ENCODE measurements around the gene TSSK2.
A peak's percentile ranks its signal among the peaks of the same experiment; 100 is the strongest.

The TSSK2 gene

DNA sequence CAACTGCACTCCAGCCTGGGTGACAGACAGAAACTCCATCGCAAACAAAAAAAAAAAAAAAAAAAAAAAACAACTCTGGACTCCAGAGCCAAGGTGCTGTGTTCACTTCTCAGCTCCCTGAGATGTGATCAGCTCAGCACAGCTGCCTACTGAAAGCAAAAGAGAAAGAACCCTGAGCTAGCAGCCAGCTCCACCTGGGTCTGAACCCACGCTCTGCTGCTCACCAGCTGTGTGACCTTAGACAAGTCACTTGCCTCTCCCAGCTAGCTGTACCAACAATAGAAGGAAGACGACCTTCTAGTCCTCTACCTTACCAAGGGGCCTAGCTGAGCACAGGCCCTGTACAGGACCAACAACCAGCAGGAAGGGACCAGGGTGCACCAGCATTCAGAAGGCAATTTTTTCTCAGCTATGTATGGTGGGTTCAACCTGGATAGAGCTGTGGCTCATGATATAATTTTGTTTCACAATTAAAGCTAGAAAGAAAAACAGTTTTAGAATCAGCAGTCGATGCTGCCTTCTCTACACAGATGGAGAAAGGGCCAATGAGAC is 12.7 kb upstream of the TSSK2 start:
- Histone ChIP-seq H3K27me3 (ENCODE audit: control insufficient read depth, insufficient read depth, low read length) (no peaks in the 10 kb centered on the region), H3K9me3 (replicated peaks; ENCODE audit: low read length) (no peaks in the 10 kb centered on the region), H3K4me1 (ENCODE audit: control insufficient read depth, insufficient read depth, low read length) (peaks cover 17% of the 10 kb centered on the region), H3K4me2 (ENCODE audit: low read length) (no peak overlapping the region), H3K9ac (ENCODE audit: low read depth, low read length) (no peak overlapping the region), H3K36me3 (ENCODE audit: insufficient read depth, low read length) (peaks cover 3% of the 10 kb centered on the region), H3K4me3 (ENCODE audit: low read length) (no peak overlapping the region)

DNA sequence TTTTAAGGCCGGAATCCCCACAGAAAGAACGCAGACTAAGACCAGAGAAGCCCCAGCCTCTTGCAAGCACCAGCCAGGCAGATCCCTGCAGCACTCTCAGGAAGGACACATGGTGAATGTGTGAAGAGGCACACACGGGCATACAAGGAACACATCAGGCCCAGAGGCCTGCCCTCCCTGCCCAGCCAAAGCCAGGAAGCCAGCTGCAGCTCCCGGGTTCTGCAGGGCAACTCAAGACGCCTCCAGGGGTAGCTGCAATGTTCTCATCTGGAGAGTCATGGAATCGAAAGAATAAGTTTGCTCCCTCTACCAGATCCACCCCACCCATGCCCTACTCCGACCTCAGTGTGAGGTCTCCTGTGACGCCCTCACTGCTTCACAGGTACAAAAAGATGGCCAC is 11.2 kb upstream of the TSSK2 start:
- Histone ChIP-seq H3K4me3 (ENCODE audit: low read length) (no peak overlapping the region), H3K4me1 (ENCODE audit: control insufficient read depth, insufficient read depth, low read length) (peaks cover 17% of the 10 kb centered on the region), H3K36me3 (ENCODE audit: insufficient read depth, low read length) (peaks cover 3% of the 10 kb centered on the region), H3K9ac (ENCODE audit: low read depth, low read length) (no peak overlapping the region), H3K4me2 (ENCODE audit: low read length) (peak overlapping the region; percentile 82), H3K9me3 (replicated peaks; ENCODE audit: low read length) (no peaks in the 10 kb centered on the region), H3K27me3 (ENCODE audit: control insufficient read depth, insufficient read depth, low read length) (no peaks in the 10 kb centered on the region)

DNA sequence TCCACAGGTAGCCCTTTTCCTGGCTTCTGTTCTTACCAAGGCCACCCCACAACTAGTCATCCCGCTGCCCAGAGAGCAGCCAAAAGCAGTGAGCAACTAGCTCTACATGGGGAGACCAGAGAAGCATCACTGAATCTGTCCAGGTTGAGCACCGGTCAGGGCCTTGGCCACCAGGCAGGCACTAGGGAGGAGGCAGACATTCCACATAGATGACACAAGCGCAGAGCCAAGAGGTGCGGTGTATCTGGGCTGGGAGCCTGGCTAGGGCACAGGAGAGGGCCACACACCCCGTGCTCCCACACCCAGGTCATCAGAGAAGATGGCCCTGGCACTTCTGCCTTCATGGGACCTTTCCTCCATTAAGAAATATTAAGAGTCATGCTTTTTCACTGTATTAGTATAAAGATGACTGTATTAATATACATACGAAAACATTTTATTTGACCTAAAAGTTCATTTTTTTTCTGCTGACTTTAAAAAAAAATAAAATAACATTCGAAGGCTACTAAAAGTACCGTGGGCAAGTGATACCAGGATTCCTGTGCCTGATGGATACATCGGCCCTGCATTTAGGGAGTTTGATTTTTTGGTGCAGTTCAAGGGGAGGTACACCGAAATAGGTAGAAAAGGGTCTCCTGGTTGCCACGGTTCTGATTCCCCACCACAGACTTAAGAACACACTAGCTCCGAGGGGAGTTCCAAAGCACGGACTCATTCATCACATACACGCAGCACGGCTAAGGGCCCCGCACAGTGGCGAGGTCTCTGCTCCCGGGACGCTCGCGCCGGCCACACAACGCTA is 10.1 kb upstream of the TSSK2 start:
- H3K9me3 ChIP-seq (replicated peaks; ENCODE audit: low read length), result no peaks in the 10 kb centered on the region
- H3K4me1 ChIP-seq (ENCODE audit: control insufficient read depth, insufficient read depth, low read length), result peaks cover 17% of the 10 kb centered on the region
- H3K4me2 ChIP-seq (ENCODE audit: low read length), result peak overlapping the region; percentile 82
- H3K4me3 ChIP-seq (ENCODE audit: low read length), result peak overlapping the region; percentile 98
- no peaks in the 10 kb centered on the region for H3K27me3 ChIP-seq (ENCODE audit: control insufficient read depth, insufficient read depth, low read length)
- peaks cover 3% of the 10 kb centered on the region for H3K36me3 ChIP-seq (ENCODE audit: insufficient read depth, low read length)
- H3K9ac ChIP-seq (ENCODE audit: low read depth, low read length), result peak overlapping the region; percentile 86

DNA sequence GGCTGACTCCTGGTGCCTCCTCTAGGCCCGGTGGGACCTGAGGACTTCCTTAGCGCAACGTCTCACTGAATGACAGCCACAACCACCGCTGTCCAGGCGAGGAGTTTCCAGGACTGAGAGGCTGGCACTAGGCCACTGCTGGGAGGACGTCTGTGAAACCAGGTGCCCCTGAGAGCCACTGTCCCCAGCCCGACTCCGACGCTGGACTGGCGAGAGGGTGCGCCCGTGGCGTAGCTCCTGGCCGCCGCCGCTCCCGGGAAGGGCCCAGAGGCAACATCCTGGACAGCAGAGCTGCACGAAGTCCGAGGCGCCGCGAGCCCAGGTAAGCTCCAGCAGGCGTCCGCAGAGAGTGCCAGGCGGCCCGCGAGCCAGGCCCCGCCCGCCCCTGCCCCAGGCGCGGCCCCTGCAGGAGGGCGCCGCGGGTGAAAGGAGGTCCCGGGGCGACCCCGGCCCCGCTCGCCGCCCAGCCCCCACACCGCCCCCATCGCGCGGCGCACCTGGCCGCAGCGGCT is 9.4 kb upstream of the TSSK2 start:
- H3K36me3 ChIP-seq (ENCODE audit: insufficient read depth, low read length), result peaks cover 3% of the 10 kb centered on the region
- peaks cover 17% of the 10 kb centered on the region for H3K4me1 ChIP-seq (ENCODE audit: control insufficient read depth, insufficient read depth, low read length)
- peak overlapping the region; percentile 98 for H3K4me3 ChIP-seq (ENCODE audit: low read length)
- H3K27me3 ChIP-seq (ENCODE audit: control insufficient read depth, insufficient read depth, low read length), result no peaks in the 10 kb centered on the region
- no peaks in the 10 kb centered on the region for H3K9me3 ChIP-seq (replicated peaks; ENCODE audit: low read length)
- peak overlapping the region; percentile 86 for H3K9ac ChIP-seq (ENCODE audit: low read depth, low read length)
- H3K4me2 ChIP-seq (ENCODE audit: low read length), result peak overlapping the region; percentile 82

DNA sequence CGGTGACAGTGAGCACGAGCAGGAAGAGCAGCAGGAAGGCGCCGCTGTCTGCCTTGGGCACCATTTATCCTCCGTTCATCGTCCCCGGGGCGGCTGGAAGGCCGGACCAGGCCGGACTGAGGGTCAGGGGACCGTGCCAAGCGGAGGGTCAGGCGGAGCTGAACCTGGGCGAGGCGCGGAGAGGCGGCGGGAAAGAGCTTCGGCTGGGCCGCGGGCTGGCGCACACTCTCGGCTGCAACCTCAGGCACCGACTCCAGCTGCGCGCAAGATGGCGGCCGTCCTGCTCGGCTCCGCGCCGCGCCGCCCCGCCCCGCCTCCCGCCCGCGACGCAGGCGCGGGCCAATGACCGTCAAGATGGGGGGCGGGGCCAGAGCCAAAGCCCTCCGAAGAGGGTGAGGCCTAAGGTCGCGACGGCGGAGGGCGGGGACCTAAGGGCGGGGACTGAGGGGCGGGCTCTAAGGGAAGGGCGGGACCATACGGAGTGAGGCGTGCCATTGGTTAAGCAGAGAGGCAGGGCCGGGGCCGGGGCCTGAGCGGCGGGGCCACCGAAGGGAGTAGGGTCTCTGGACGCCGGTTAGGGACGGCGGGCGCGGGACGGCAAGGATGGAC is 8.9 kb upstream of the TSSK2 start, which contains the start of gene DGCR2:
Gene DGCR2 (minus strand): TSS at position 270 of the 609 bp plus-strand sequence. CDS start 206 bp downstream, at position 64.
- Histone ChIP-seq H3K27me3 (ENCODE audit: control insufficient read depth, insufficient read depth, low read length) (no peaks in the 10 kb centered on the region), H3K4me2 (ENCODE audit: low read length) (peak within 1 kb of the TSS; percentile 85), H3K9ac (ENCODE audit: low read depth, low read length) (peak within 1 kb of the TSS; percentile 86), H3K4me3 (ENCODE audit: low read length) (peak within 1 kb of the TSS; percentile 98), H3K36me3 (ENCODE audit: insufficient read depth, low read length) (peaks cover 3% of the 10 kb centered on the region), H3K9me3 (replicated peaks; ENCODE audit: low read length) (no peaks in the 10 kb centered on the region), H3K4me1 (ENCODE audit: control insufficient read depth, insufficient read depth, low read length) (peaks cover 17% of the 10 kb centered on the region)

DNA sequence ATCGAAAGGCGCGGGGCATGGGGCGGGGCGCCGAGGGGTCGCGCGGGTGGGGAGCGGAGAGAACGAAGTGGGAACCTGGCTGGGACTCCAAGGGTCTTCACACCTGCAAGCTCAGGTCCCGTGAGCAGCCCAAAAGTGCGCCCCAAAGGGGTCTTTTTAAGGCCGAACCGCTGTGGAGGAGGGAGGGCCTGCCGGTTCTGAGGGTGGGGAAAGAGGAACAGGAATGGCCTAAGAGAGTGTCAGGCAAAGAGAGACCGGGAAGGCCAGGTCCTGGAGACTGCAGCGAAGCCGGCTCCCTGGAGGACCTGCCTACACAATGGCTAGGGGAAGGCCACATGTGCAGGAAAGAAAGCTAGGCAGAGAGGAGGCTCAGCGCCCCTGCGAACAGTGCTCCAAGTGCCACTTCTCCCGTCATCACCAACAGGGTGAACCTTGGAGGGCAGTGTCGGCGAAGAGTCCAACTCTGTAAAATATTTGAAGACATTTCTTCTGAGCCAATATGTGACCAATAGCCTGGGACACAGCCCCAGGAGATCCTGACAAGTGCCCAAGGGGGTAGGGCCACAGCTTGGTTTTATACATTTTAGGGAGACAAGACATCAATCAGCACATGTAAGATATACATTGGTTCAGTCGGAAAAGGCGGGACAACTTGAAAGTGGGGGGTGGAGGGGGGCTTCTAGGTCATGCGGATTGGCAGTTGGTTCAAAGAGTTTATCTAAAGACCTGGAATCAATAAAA is 8.2 kb upstream of the TSSK2 start:
- Histone ChIP-seq H3K4me1 (ENCODE audit: control insufficient read depth, insufficient read depth, low read length) (peaks cover 17% of the 10 kb centered on the region), H3K4me2 (ENCODE audit: low read length) (peak overlapping the region; percentile 85), H3K9me3 (replicated peaks; ENCODE audit: low read length) (no peaks in the 10 kb centered on the region), H3K36me3 (ENCODE audit: insufficient read depth, low read length) (no peaks in the 10 kb centered on the region), H3K9ac (ENCODE audit: low read depth, low read length) (peak overlapping the region; percentile 61), H3K27me3 (ENCODE audit: control insufficient read depth, insufficient read depth, low read length) (no peaks in the 10 kb centered on the region), H3K4me3 (ENCODE audit: low read length) (peak overlapping the region; percentile 67)

DNA sequence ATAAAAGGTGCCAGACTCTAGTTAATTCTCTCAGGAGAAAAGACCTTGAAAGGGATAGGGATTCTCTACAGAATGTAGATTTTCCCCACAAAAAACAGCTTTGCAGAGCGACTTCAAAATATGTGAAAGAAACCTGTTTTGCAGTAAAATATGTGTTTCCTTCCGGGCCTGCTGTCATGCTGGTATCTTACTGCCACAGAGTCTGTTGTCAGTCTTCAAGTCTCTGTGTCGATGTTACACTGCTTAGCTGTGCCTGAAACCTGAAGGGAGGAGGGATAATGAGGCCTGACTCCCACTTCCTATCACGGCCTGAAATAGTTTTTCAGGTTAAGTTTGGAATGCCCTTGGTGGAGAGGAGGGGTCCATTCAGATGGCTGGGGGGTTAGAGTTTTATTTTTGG is 7.2 kb upstream of the TSSK2 start:
- H3K36me3 ChIP-seq (ENCODE audit: insufficient read depth, low read length), result no peaks in the 10 kb centered on the region
- H3K4me1 ChIP-seq (ENCODE audit: control insufficient read depth, insufficient read depth, low read length), result peaks cover 17% of the 10 kb centered on the region
- H3K4me3 ChIP-seq (ENCODE audit: low read length), result no peak overlapping the region

DNA sequence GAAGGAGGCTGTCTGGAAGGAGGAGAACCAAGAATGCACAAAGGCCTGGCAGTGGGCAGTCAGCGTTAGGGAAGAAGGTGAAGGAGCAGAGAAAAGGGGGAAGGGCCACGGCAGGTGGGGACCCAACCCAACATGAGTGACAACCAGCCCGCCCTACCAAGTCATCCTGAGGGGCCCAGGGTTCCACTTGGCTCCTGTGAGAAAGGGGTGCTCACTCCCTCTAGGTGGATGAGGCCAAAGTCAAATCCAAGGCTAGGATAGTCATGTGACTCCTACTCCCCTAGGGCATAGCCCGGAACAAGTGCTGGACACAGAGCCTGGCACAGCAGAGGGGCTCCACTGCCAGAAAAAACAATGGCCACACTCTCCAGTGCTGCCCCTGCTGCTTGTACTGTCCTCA is 6.7 kb upstream of the TSSK2 start:
- Histone ChIP-seq H3K4me1 (ENCODE audit: control insufficient read depth, insufficient read depth, low read length) (peaks cover 17% of the 10 kb centered on the region), H3K9me3 (replicated peaks; ENCODE audit: low read length) (no peaks in the 10 kb centered on the region), H3K4me3 (ENCODE audit: low read length) (no peak overlapping the region), H3K4me2 (ENCODE audit: low read length) (no peak overlapping the region), H3K36me3 (ENCODE audit: insufficient read depth, low read length) (no peaks in the 10 kb centered on the region), H3K9ac (ENCODE audit: low read depth, low read length) (no peak overlapping the region), H3K27me3 (ENCODE audit: control insufficient read depth, insufficient read depth, low read length) (no peaks in the 10 kb centered on the region)

More for the DNA sequence above, 7.2 kb upstream of the TSSK2 start:
- no peaks in the 10 kb centered on the region for H3K27me3 ChIP-seq (ENCODE audit: control insufficient read depth, insufficient read depth, low read length)
- no peak overlapping the region for H3K9ac ChIP-seq (ENCODE audit: low read depth, low read length)
- H3K9me3 ChIP-seq (replicated peaks; ENCODE audit: low read length), result no peaks in the 10 kb centered on the region
- no peak overlapping the region for H3K4me2 ChIP-seq (ENCODE audit: low read length)

DNA sequence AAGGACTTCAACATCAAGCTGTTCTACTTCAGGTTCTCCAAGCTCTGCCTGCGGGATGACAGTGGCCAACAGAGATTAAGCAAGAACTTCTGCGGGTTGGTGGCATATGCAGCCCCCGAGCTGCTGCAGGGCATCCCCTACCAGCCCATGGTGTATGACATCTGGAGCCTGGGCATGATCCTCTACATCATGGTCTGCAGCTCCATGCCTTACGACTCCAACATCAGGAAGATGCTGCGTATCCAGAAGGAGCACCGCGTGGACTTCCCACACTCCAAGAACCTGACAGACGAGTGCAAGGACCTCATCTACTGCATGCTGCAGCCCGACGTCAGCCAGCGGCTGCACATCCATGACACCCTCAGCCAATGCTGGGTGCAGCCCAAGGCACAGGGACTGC is 6.1 kb upstream of the TSSK2 start:
- no peak overlapping the region for H3K9ac ChIP-seq (ENCODE audit: low read depth, low read length)
- peaks cover 17% of the 10 kb centered on the region for H3K4me1 ChIP-seq (ENCODE audit: control insufficient read depth, insufficient read depth, low read length)
- no peak overlapping the region for H3K4me3 ChIP-seq (ENCODE audit: low read length)
- H3K9me3 ChIP-seq (replicated peaks; ENCODE audit: low read length), result no peaks in the 10 kb centered on the region
- H3K4me2 ChIP-seq (ENCODE audit: low read length), result no peak overlapping the region
- no peaks in the 10 kb centered on the region for H3K27me3 ChIP-seq (ENCODE audit: control insufficient read depth, insufficient read depth, low read length)
- no peaks in the 10 kb centered on the region for H3K36me3 ChIP-seq (ENCODE audit: insufficient read depth, low read length)

DNA sequence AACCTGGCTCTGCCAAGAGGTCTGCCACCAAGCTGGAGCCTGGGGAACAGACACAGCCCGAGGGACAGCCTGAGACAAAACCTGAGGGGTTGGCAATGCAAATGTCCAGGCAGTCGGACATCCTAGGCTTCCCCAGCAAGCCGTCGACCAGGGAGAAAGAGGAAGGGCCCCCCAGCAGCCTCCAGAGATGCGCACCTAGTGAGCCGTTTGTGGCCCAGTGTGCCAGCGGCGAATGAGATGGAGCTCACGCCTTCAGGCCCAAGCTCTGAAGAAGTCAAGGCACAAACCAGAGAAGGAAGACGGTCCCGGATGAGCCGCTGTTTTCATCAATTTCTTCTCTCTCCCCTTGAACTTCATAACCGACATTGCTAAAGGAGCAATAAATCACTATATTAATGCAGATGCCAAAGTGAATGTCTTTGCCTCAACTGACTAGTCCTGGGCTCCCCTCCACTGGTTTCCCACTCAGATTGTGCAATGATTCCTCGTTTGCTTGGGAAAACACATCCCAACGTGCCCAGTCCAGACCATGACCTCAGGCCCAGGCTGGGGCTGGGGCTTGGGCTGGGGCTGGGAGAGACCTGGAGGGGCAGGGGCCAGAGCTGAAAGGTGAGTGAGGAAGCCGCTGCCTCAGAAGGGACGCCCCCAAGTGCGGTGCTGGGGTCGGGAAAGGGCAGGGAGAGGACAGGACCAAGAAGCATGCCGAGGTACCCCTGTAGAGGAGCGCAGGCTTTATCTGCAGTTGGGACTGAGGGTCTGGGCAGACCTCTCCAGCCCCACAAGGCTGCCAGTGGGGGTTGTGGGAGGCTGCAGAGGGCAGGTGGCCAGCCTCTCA is 5.4 kb upstream of the TSSK2 start:
- H3K4me2 ChIP-seq (ENCODE audit: low read length), result no peak overlapping the region
- H3K27me3 ChIP-seq (ENCODE audit: control insufficient read depth, insufficient read depth, low read length), result no peaks in the 10 kb centered on the region
- H3K9ac ChIP-seq (ENCODE audit: low read depth, low read length), result no peak overlapping the region
- H3K4me1 ChIP-seq (ENCODE audit: control insufficient read depth, insufficient read depth, low read length), result peaks cover 11% of the 10 kb centered on the region
- H3K4me3 ChIP-seq (ENCODE audit: low read length), result no peak overlapping the region
- H3K36me3 ChIP-seq (ENCODE audit: insufficient read depth, low read length), result no peaks in the 10 kb centered on the region
- H3K9me3 ChIP-seq (replicated peaks; ENCODE audit: low read length), result no peaks in the 10 kb centered on the region
